Smooth muscle cell (in vitro differentiated cells): ENCODE data around the gene IL17C. TPM values are rescaled to one million over a fixed set of nuclear protein-coding genes. Genes with fewer than 3 reads are reported as not detected.
A peak's percentile ranks its signal among the peaks of the same experiment; 100 is the strongest.

Experiments used
- DNase-seq: peaks from one replicate; lab custom pipeline; 2025; ENCODE audit not compliant: unreplicated experiment; lab: John Stamatoyannopoulos, UW
- H2AFZ ChIP-seq: fragments of 200-600 bp; sonication (generic); 2 replicates; pipeline ENCODE4 v1.6.0; 2016; ENCODE audit warnings: antibody characterized with exemption, low read depth, mild to moderate bottlenecking
- H3F3A ChIP-seq: fragments of 200-600 bp; sonication (generic); 2 replicates; pipeline ENCODE4 v1.6.0; 2017; ENCODE audit warnings: antibody characterized with exemption, low read depth
- H3K27ac ChIP-seq: fragments of 200-600 bp; sonication (generic); 2 replicates; pipeline ENCODE4 v1.5.1; 2016; ENCODE audit warnings: low read depth, mild to moderate bottlenecking
- H3K27me3 ChIP-seq: fragments of 200-600 bp; sonication (generic); 2 replicates; pipeline ENCODE4 v1.6.1; 2016; ENCODE audit warnings: low read depth, mild to moderate bottlenecking
- H3K36me3 ChIP-seq: fragments of 200-600 bp; sonication (generic); 2 replicates; pipeline ENCODE4 v1.5.1; 2016; ENCODE audit warnings: low read depth
- H3K4me1 ChIP-seq: fragments of 200-600 bp; sonication (generic); 2 replicates; pipeline ENCODE4 v1.5.1; 2016; ENCODE audit warnings: low read depth
- H3K4me2 ChIP-seq: fragments of 200-600 bp; sonication (generic); 2 replicates; pipeline ENCODE4 v1.6.0; 2016; ENCODE audit warnings: mild to moderate bottlenecking
- H3K4me3 ChIP-seq: fragments of 200-600 bp; sonication (generic); 2 replicates; pipeline ENCODE4 v1.5.1; 2016; ENCODE audit warnings: mild to moderate bottlenecking
- H3K79me2 ChIP-seq: fragments of 200-600 bp; sonication (generic); 2 replicates; pipeline ENCODE4 v1.6.0; 2016; ENCODE audit warnings: low read depth, mild to moderate bottlenecking
- H3K9ac ChIP-seq: fragments of 200-600 bp; sonication (generic); 2 replicates; pipeline ENCODE4 v1.6.0; 2016; ENCODE audit warnings: low read depth
- H3K9me3 ChIP-seq: fragments of 200-600 bp; sonication (generic); replicated peaks from 2 replicates; pipeline ENCODE4 v1.5.1; 2016; ENCODE audit warnings: low read depth
- H4K20me1 ChIP-seq: fragments of 200-600 bp; sonication (generic); 2 replicates; pipeline ENCODE4 v1.6.0; 2016; ENCODE audit warnings: low read depth
- CTCF ChIP-seq: fragments of 200-600 bp; sonication (generic); IDR thresholded peaks from 2 replicates; pipeline ENCODE4 v1.5.1; 2017; ENCODE audit warnings: borderline replicate concordance, mild to moderate bottlenecking, antibody characterized with exemption; ENCODE audit not compliant: insufficient read depth, poor library complexity, severe bottlenecking
- WGBS: methylation state at CpG from one replicate; pipeline ENCODE4 v1.1.7; 2016; ENCODE audit warnings: low lambda C conversion rate; 5-methylcytosine and 5-hydroxymethylcytosine counted together
- polyA plus RNA-seq: library from polyadenylated mRNA; unstranded; fragments of >200 nt; fragmentation: Nextera tagmentation; extraction: Ambion mirVana; gene quantifications from 2 replicates; pipeline ENCODE4 v1.2.1, GENCODE V29; 2016
- total RNA-seq: library from RNA; depleted of rRNA; stranded (reverse); fragments of >200 nt; gene quantifications from 2 replicates; pipeline ENCODE4 v1.2.3, GENCODE V29; 2014

Gene IL17C
- total and polyA plus RNA-seq, 2 experiments from 2014 or later: not detected

- 67% methylated on average over 14 of the region's 14 CpGs for WGBS
- H4K20me1 ChIP-seq: peaks cover 78% of the 10 kb centered on the region
- peak overlapping the region; percentile 37 for H3K27ac ChIP-seq
- H3K9ac ChIP-seq: no peak overlapping the region
- H3K79me2 ChIP-seq: peaks cover 3% of the 10 kb centered on the region
- no peak for TF ChIP-seq CTCF
- no peaks in the 10 kb centered on the region for H3K9me3 ChIP-seq
- H3K27me3 ChIP-seq: no peaks in the 10 kb centered on the region
- no peak for DNase-seq
- no peak overlapping the region for H2AFZ ChIP-seq
- H3K4me1 ChIP-seq: peaks cover 11% of the 10 kb centered on the region
- no peak overlapping the region for H3K4me2 ChIP-seq
- no peaks in the 10 kb centered on the region for H3F3A ChIP-seq
- no peak overlapping the region for H3K4me3 ChIP-seq
- no peaks in the 10 kb centered on the region for H3K36me3 ChIP-seq
These were observed 18.2 kb upstream of the IL17C start for GRCh38 chr16:88619859-88620815.

- H3K27ac ChIP-seq: no peak overlapping the region
- H3K9me3 ChIP-seq: no peaks in the 10 kb centered on the region
- H3K9ac ChIP-seq: no peak overlapping the region
- no peak overlapping the region for H3K4me2 ChIP-seq
- no peaks in the 10 kb centered on the region for H3K27me3 ChIP-seq
- H3F3A ChIP-seq: no peaks in the 10 kb centered on the region
- no peak overlapping the region for H2AFZ ChIP-seq
- peaks cover 3% of the 10 kb centered on the region for H3K79me2 ChIP-seq
- H3K4me1 ChIP-seq: peaks cover 7% of the 10 kb centered on the region
- no peak for TF ChIP-seq CTCF
- no peak overlapping the region for H3K4me3 ChIP-seq
- H3K36me3 ChIP-seq: no peaks in the 10 kb centered on the region
- no peak for DNase-seq
- WGBS: over 99% methylated on average over 19 of the region's 19 CpGs
- peaks cover 63% of the 10 kb centered on the region for H4K20me1 ChIP-seq
These were observed 16.2 kb upstream of the IL17C start for GRCh38 chr16:88622125-88622524.

GRCh38 chr16:88622866-88623265 is 15.5 kb upstream of the IL17C start:
- no peak for DNase-seq

More at GRCh38 chr16:88622866-88623265, 15.5 kb upstream of the IL17C start:
- Histone ChIP-seq H3K4me3 (no peak overlapping the region), H3K27ac (no peak overlapping the region), H3K36me3 (no peaks in the 10 kb centered on the region), H3K9ac (no peak overlapping the region), H3K4me2 (no peak overlapping the region), H3K9me3 (no peaks in the 10 kb centered on the region), H2AFZ (no peak overlapping the region), H3K27me3 (no peaks in the 10 kb centered on the region), H3K79me2 (peaks cover 3% of the 10 kb centered on the region), H4K20me1 (peaks cover 55% of the 10 kb centered on the region), H3F3A (no peaks in the 10 kb centered on the region), H3K4me1 (no peaks in the 10 kb centered on the region)
- no peak for TF ChIP-seq CTCF
- 97% methylated on average over 22 of the region's 29 CpGs for WGBS
